Right atrium auricular region (tissue), 2 donors: ENCODE measurements around the gene PARG. TPM values are rescaled to one million over a fixed set of nuclear protein-coding genes. Genes with fewer than 3 reads are reported as not detected.
"Not testable (repeated sequence)": the region's sequence is repeated elsewhere in the genome, so short reads cannot be mapped to it uniquely, and the experiment has no call there.

Source experiments
- DNase-seq: peaks from one replicate; pipeline ENCODE4 v3.0.0-alpha.2; 2019; ENCODE audit warnings: low spot score
- H3K27ac ChIP-seq, 2 donors: fragments of 200-600 bp; sonication (generic); 1 replicate in 1 of 2; 2 replicates in 1 of 2; pipeline ENCODE4 v1.5.1; 2016 to 2019
- H3K27me3 ChIP-seq, 2 donors: fragments of 200-600 bp; sonication (generic); one replicate each; pipeline versions ENCODE4 v1.5.1 to v1.6.0; 2017 to 2019
- H3K36me3 ChIP-seq: fragments of 200-600 bp; sonication (generic); one replicate; pipeline ENCODE4 v1.5.1; 2016
- H3K4me1 ChIP-seq, 2 donors: fragments of 200-600 bp; sonication (generic); one replicate each; pipeline versions ENCODE4 v1.5.1 to v1.6.0; 2017 to 2019
- H3K4me3 ChIP-seq, 2 donors: fragments of 200-600 bp; sonication (generic); 1 replicate in 1 of 2; 2 replicates in 1 of 2; pipeline ENCODE4 v1.5.1; 2017 to 2019; ENCODE audit warnings: mild to moderate bottlenecking in 1 of 2, moderate library complexity in 1 of 2
- H3K9me3 ChIP-seq, 2 donors: fragments of 200-600 bp; sonication (generic); one replicate each; pipeline ENCODE4 v1.5.1; 2019
- total RNA-seq, 2 donors: library from RNA; depleted of rRNA; stranded (reverse); fragments of >200 nt; gene quantifications; one replicate each; pipeline ENCODE4 v1.1.0, GENCODE V29; 2016
- TF ChIP-seq, protein P1 (sequence below), 2 donors: fragments of 200-600 bp; sonication (generic); IDR thresholded peaks; one replicate each; pipeline ENCODE4 v1.5.1; 2019; ENCODE audit warnings: antibody characterized with exemption in 2 of 2

Gene PARG
- total RNA-seq, 2 donors from 2014 or later, result 16.0 to 19.5 TPM

DNA sequence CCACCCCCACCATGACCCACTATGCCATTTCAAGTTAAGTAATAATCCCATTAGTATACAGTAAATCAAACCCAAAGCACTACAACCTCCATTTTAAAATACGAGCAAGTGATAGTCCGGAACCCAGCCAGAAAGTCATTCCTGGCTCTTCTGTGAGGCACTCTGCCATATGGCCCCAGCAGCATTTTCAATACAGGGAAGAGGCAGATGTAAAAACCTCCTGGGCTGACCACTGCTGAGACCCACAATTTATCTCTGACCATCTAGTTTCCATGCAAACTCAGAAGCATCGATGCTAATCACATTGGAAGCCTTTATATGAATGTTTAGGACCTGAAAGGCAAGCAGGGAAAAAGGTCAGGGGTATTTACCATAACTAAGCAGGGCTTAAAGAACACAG is 69.1 kb downstream of the PARG start:
- H3K4me3 ChIP-seq, H3K36me3 ChIP-seq, H3K27me3 ChIP-seq, H3K27ac ChIP-seq, H3K4me1 ChIP-seq, H3K9me3 ChIP-seq, DNase-seq: not testable (repeated sequence)

- H3K27ac ChIP-seq, H3K27me3 ChIP-seq, DNase-seq, H3K9me3 ChIP-seq, H3K4me1 ChIP-seq, H3K36me3 ChIP-seq, H3K4me3 ChIP-seq: not testable (repeated sequence)
These were observed 70.4 kb downstream of the PARG start for GRCh38 chr10:49871462-49871861.

GRCh38 chr10:49859933-49860332 is 81.9 kb downstream of the PARG start:
- not testable (repeated sequence) for H3K4me1 ChIP-seq, H3K4me3 ChIP-seq, DNase-seq, H3K27ac ChIP-seq, H3K9me3 ChIP-seq, H3K27me3 ChIP-seq, H3K36me3 ChIP-seq

DNA sequence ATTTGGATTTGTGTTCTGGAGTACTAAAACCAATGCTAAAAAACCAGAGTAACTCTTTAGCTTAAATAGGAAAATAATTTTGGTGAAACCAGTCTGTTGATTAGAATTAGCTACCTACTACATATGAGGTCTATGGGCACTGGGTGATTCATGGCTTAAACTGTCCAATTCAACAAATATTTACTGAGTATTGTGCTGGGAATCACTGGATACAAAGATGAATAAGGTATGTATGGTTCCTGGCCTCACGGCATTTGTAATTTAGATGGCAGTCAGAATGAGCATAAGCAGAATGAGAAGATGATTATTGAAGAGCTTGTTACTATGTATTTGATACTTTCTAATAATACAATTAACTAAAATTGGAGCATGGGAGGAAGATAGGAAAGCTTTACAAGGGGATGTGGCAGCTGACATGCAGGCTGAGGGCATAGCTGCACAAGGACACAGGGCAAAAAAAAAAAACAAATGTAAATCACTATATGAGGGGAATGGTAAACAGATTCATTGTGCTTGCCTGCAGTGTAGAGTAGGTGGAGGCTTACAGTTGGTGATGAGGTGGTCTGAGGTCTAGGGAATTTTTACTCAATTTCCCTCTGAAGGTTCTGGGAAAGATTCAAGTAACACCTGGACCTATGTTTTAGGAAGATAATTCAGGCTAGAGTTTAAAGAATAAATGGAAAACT is 83.0 kb downstream of the PARG start:
- H3K4me1 ChIP-seq, H3K9me3 ChIP-seq, DNase-seq, H3K27ac ChIP-seq, H3K36me3 ChIP-seq, H3K27me3 ChIP-seq, H3K4me3 ChIP-seq: not testable (repeated sequence)

GRCh38 chr10:49849520-49849919 is 92.3 kb downstream of the PARG start:
- H3K27me3 ChIP-seq, H3K27ac ChIP-seq, H3K4me1 ChIP-seq, H3K36me3 ChIP-seq, DNase-seq, H3K4me3 ChIP-seq, H3K9me3 ChIP-seq: not testable (repeated sequence)

DNA sequence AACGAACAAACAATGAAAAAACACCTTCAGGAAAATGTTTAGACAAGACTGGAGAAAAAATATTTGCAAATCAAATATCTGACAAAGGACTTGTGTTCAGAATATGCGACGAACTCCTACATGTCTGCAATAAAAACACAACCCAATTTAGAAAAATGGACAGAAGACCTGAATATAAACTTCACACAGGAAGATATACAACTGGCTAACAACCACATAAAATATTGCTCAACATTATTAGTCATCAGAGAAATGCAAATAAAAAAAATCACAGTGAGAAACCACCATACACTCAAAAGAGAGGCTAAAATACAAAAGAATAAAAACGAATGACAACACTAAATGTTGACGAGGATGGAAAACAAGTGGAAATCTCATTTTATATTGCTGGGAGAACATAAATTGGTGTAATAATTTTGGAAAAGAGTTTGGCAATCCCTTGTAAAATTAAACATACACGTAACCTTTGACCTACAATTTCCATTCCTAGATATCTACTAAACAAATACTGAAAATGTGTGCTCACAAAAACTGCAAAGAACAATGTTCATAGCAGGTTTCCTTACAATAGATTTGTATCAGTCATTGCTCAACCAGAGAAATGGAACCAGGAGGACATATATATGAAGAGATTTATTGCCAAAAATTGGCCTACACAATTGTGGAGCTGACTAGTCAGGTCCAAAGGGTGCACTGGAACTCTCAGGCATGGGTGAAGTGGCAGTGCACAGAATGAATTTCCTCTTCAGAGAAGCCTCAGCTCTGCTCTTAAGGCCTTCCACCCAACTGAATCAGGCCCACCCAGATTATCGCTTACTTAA is 96.8 kb downstream of the PARG start:
- no peaks in the 10 kb centered on the region for H3K27me3 ChIP-seq
- no peaks in the 10 kb centered on the region for H3K4me1 ChIP-seq
- TF ChIP-seq, protein P1, sequence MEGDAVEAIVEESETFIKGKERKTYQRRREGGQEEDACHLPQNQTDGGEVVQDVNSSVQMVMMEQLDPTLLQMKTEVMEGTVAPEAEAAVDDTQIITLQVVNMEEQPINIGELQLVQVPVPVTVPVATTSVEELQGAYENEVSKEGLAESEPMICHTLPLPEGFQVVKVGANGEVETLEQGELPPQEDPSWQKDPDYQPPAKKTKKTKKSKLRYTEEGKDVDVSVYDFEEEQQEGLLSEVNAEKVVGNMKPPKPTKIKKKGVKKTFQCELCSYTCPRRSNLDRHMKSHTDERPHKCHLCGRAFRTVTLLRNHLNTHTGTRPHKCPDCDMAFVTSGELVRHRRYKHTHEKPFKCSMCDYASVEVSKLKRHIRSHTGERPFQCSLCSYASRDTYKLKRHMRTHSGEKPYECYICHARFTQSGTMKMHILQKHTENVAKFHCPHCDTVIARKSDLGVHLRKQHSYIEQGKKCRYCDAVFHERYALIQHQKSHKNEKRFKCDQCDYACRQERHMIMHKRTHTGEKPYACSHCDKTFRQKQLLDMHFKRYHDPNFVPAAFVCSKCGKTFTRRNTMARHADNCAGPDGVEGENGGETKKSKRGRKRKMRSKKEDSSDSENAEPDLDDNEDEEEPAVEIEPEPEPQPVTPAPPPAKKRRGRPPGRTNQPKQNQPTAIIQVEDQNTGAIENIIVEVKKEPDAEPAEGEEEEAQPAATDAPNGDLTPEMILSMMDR (IDR thresholded peaks at IDR 0.05), result no peak
- H3K9me3 ChIP-seq, result no peaks in the 10 kb centered on the region
- peaks cover 26% of the 10 kb centered on the region for H3K36me3 ChIP-seq
- no peak overlapping the region for H3K27ac ChIP-seq
- no peak for DNase-seq
- H3K4me3 ChIP-seq, result no peak overlapping the region

- DNase-seq, H3K27ac ChIP-seq, H3K27me3 ChIP-seq, H3K9me3 ChIP-seq, H3K4me3 ChIP-seq, H3K4me1 ChIP-seq: not testable (repeated sequence)
- H3K36me3 ChIP-seq, result peaks cover 43% of the 10 kb centered on the region
These were observed 99.5 kb downstream of the PARG start for GRCh38 chr10:49842333-49842628.

- Histone ChIP-seq H3K4me3 (no peak overlapping the region), H3K27me3 (no peaks in the 10 kb centered on the region), H3K9me3 (no peaks in the 10 kb centered on the region), H3K4me1 (no peaks in the 10 kb centered on the region), H3K27ac (no peak overlapping the region), H3K36me3 (peaks cover 43% of the 10 kb centered on the region)
- no peak for DNase-seq
- TF ChIP-seq, protein P1 (IDR thresholded peaks at IDR 0.05), result no peak
These were observed 100.1 kb downstream of the PARG start for GRCh38 chr10:49841615-49842332.
